Superior temporal gyrus (tissue), 1 donor: Measurements from ENCODE around the gene MED29.
"Not testable (repeated sequence)": the region's sequence is repeated elsewhere in the genome, so short reads cannot be mapped to it uniquely, and the experiment has no call there.

Source experiments
- DNase-seq: peaks from one replicate; pipeline ENCODE4 v3.0.0-alpha.2; 2016; ENCODE audit errors: extremely low spot score

Gene MED29

GRCh38 chr19:39370735-39371134 is 20.4 kb upstream of the MED29 start:
- no peak for DNase-seq

- no peak for DNase-seq
Observed at GRCh38 chr19:39372047-39372802, 19.0 kb upstream of the MED29 start.

DNA sequence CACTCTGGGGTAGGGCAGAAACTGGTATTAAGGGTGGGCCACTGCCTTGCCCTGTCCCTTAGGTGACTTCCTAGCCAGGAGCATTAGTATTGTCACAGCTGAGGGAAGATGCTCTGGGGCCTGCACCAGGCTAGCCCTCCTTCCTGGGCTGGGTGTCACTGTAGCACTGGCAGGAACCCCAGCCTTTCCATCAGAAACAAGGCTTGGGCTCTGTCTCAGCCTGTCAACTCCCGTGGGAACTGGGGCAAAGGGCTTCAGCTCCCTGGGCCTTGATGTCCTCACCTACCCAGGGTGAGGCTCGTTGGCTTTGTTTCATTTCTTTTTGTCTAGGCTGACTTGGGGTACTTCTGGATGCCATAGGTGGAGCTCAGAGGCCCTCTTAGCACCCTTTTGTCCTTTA is 18.2 kb upstream of the MED29 start:
- DNase-seq = no peak

DNA sequence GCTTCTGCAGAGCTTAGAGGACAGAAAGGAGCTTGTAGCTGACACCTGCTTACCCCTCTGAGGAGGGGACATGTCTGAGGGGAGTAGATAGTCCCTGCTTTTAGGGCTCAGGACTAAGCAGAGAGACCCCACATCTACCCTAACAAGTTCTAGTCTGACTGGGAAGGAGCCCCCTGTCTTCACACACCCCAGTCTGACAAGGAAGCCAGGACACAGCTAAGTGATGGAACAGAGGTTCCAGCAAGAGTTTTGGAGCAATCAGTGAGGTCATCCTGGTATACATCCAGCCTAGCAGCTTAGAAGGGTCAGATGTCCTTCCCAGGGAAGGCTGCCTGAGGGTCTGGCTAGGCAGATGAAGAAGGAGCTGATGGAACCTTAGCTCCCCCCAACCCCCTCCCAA is 15.2 kb upstream of the MED29 start:
- DNase-seq = no peak

GRCh38 chr19:39377373-39378362 is 13.5 kb upstream of the MED29 start:
- DNase-seq = no peak

GRCh38 chr19:39379366-39379765 is 11.8 kb upstream of the MED29 start:
- not testable (repeated sequence) for DNase-seq

- DNase-seq = peak; percentile 63
Observed at GRCh38 chr19:39379865-39380396, 11.2 kb upstream of the MED29 start.

- DNase-seq = no peak
Observed at GRCh38 chr19:39380521-39381502, 10.4 kb upstream of the MED29 start.

- no peak for DNase-seq
Observed at GRCh38 chr19:39381910-39382611, 9.1 kb upstream of the MED29 start.

DNA sequence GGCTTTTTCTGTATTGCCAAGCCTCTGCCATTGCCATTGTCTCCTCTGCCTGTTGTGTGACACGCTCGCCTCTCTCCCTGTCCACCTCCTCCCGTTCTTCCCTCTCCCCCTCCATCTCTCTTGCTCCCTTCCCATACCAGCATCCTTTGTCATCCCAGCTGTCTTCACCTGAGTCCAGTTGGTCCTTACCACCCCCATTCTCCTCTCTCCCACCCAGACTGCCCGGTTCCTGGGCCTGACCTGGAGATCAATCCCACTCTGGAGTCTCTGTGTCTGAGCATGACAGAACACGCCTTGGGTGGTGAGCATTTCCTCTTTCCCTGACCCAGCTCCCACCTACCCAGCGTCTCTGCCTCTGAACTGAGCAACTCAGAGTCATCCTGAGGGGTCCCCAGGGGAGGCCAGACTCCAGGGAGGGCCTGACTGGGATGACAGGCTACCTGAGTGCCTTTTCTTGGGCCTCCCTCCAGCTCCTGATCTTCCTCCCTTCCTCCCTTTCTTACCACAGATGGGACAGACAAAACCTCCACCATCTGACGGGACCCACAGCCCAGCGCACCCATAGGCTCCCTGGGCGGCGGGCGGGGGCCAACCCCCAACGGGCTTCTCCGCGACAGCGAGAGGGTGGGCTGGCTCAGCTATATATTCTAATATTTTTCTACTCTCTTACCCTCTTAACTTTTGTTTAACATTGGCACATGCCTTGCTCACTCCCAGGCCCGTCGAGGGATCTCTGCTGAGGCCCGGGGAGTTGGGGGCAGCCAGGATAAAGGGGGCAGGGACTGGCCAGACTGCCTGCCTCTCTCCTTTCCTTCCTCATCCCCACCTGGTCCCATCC is 8.0 kb upstream of the MED29 start:
- no peak for DNase-seq

DNA sequence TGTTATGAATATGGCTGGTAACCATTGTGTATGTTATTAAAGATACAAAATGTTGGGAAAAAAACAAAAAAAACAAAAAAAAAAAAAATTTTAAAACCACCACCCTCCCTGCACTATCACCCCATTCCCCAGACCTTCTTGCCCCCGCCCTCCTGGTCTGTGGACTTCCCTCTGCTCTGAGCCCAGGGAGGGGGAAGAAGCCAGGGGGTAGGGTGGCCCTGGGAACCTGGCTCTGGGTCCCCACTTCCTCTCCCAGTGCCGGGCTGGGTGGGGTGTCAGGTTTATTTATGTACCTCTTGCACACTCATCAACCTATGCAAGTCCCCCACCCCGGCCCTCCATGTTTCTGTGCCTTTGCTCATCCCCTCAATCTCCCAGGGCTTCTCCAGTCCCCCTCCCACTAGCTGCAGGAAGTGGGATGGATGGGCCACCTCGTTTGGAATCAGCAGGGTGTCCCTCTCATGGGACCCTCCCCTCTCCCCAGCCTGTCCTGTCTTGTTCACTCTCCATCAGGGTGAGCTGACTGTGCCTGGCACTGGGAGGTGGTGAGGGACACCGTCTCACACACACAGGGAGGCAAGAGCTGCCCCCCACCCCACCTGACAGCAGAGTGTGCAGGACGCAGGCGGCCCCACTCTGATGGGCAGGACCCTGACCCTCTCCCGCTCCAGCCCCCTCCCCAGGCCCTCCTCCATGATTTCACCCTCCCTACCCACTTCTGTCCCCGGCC is 6.2 kb upstream of the MED29 start:
- DNase-seq = no peak

DNA sequence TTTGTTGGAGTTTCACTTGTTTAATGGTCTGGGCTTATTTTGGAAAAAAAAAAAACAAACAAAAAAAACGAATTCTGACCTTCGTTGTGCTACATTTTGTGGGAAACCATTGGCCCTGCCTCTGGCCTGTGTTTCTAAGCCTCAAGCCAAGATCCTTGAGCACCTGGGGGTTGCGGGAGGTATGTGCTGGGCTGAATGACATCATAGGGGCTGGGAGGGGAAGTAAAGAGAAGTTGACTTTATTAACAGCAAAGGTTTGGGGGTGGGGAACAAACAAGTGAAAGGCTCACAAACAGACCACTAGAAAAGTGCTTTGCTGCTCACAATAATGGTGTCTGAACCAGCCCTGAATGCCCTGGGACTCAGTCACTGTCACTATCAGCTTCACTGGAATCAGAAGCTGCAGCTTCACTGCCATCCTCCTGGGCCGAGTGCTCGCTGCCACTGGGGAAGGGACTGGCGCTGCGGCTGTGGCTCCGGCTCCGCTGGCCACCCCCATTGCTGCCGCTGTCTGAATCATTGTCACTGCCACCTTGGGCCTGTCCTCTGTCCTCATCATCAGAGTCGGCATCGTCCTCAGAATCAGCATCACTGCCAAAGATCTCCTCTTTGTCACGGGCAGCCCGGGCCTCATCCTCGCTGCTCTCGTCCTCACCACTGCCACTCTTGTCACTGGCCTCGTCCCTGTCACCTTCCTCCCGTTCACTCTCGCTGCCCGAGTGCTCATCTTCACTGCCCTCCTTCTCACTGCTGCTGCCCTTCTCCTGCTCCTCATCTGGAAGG is 5.4 kb upstream of the MED29 start:
- no peak for DNase-seq

GRCh38 chr19:39386557-39386956 is 4.6 kb upstream of the MED29 start:
- no peak for DNase-seq

DNA sequence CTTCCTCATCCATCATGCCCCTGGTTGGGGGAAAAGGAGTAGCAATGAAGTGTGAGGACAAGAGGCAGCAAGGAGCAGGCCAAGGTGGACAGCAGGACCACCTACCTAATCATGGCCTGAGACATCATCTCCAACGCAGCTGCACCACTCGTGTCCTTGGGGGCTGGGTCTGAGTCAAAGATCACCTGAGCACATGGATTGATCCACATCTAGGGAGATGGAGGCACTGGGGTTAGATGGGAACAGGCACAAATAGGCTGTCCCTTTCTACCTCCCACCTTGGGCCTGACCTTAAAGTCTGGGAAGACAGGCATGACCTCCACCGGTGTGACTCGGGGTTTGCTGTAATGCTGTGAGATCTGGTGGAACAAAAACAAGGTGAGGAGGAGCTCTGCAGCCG is 2.5 kb upstream of the MED29 start:
- DNase-seq = no peak

DNA sequence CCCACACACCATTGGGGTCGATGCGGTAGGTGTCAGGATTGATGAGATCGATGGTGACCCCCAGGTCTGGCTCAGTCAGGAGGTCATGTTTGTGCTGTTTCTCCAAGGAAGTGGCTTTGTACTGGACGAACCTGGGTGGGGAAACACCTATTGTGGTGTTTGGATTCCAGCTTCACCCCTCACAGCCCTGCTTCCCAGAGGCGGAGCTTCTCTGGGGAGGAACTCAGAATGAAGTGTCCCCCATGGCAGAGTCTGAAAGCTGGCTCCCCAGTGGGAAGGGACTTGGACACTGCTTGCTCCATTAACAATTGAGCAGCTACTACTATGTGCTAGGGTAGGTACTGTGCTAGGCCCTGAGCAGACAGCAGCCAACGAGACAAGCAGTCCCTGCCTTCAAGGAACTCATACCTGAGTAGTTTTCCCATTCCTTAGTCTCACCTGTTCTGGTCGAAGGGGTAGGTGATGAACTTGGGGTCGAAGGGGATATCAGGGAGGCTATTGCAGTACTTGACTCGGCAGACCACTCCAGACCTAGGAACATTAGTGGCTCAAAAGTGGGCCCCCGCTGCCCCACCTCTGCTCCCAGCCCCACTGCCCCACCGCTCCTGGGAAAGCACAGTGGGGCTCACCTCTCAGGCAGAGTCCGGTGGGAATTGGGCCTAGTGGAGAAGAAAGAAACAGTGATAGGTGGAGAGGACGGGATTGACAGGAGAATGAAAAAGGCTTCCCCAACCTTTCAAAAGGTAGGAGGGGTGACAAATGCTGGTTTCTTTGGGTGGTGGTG is 1.4 kb upstream of the MED29 start:
- no peak for DNase-seq

- peak; percentile 69 for DNase-seq
Observed at GRCh38 chr19:39390451-39390750, 777 bp upstream of the MED29 start.
